Measurements from ENCODE around the gene LEP. TPM values are rescaled to one million over a fixed set of nuclear protein-coding genes. Genes with fewer than 3 reads are reported as not detected.

The LEP gene
- total and polyA plus RNA-seq, 9 of the 15 experiments (the other 6 are each of a cell fraction or from before 2014, with no cell fraction given) = not detected

DNA sequence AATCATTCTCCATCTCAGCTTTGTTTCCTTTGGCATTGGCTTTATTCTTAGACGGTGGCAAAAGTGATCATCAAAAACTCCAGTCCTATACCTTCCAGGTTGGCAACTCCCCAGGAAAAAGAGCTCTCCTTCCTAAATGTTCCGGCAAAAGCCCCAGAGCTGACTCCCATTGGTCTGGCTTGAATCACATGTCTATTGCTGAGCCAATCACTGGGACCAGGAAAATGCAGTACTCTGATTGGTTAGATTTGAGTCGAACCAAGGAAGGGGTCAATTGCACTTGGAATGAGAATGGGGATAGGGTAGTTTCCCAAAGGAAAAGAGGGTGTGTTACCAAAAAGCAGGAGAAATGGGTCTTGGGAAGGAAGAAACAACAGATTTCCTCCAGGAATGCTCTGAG lies 22.3 kb downstream of the LEP start (continued):
- TF ChIP-seq, protein P1, sequence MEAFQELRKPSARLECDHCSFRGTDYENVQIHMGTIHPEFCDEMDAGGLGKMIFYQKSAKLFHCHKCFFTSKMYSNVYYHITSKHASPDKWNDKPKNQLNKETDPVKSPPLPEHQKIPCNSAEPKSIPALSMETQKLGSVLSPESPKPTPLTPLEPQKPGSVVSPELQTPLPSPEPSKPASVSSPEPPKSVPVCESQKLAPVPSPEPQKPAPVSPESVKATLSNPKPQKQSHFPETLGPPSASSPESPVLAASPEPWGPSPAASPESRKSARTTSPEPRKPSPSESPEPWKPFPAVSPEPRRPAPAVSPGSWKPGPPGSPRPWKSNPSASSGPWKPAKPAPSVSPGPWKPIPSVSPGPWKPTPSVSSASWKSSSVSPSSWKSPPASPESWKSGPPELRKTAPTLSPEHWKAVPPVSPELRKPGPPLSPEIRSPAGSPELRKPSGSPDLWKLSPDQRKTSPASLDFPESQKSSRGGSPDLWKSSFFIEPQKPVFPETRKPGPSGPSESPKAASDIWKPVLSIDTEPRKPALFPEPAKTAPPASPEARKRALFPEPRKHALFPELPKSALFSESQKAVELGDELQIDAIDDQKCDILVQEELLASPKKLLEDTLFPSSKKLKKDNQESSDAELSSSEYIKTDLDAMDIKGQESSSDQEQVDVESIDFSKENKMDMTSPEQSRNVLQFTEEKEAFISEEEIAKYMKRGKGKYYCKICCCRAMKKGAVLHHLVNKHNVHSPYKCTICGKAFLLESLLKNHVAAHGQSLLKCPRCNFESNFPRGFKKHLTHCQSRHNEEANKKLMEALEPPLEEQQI (IDR thresholded peaks at IDR 0.05) = no peak
- TF ChIP-seq MEF2D (tag; conservative IDR thresholded peaks at IDR 0.05; ENCODE audit: low read depth) (no peak), DNMT1 (IDR thresholded peaks at IDR 0.05) (no peak), JUNB (CRISPR knock-in tag; conservative IDR thresholded peaks at IDR 0.05) (no peak), NFE2L1 (tag; IDR thresholded peaks at IDR 0.05; ENCODE audit: borderline replicate concordance, low read depth) (no peak), RBM25 (IDR thresholded peaks at IDR 0.05; ENCODE audit: low read depth, low read length, severe bottlenecking) (peak; percentile 90), RBM22 (IDR thresholded peaks at IDR 0.05; ENCODE audit: low read depth, low read length, poor library complexity, severe bottlenecking) (no peak), MYNN (IDR thresholded peaks at IDR 0.05) (no peak), MYNN (CRISPR knock-in tag; IDR thresholded peaks at IDR 0.05) (no peak), GATA2 (CRISPR knock-in tag; IDR thresholded peaks at IDR 0.05) (no peak), NR2C2 (CRISPR knock-in tag; IDR thresholded peaks at IDR 0.05) (no peak), NR2C2 (tag; IDR thresholded peaks at IDR 0.05) (peak; percentile 44), EZH2 (IDR thresholded peaks at IDR 0.05; ENCODE audit: borderline replicate concordance, low read depth, low read length) (no peak), MBD2 (IDR thresholded peaks at IDR 0.05; ENCODE audit: borderline replicate concordance, low read depth) (no peak), ZNF431 (CRISPR knock-in tag; IDR thresholded peaks at IDR 0.05) (no peak), PRPF4 (IDR thresholded peaks at IDR 0.05; ENCODE audit: insufficient read depth, low read depth, low read length, poor library complexity, severe bottlenecking) (no peak), NFIC (IDR thresholded peaks at IDR 0.05) (peak; percentile 33), FOS (IDR thresholded peaks at IDR 0.05; ENCODE audit: extremely low read depth, insufficient read length) (peak; percentile 82), HDAC1 (IDR thresholded peaks at IDR 0.05) (no peak), CSDE1 (IDR thresholded peaks at IDR 0.05) (no peak), RAD51 (IDR thresholded peaks at IDR 0.05; ENCODE audit: borderline replicate concordance, low read depth) (peak; percentile 87), SMAD4 (CRISPR knock-in tag; conservative IDR thresholded peaks at IDR 0.05) (no peak)
- TF ChIP-seq, protein P2, sequence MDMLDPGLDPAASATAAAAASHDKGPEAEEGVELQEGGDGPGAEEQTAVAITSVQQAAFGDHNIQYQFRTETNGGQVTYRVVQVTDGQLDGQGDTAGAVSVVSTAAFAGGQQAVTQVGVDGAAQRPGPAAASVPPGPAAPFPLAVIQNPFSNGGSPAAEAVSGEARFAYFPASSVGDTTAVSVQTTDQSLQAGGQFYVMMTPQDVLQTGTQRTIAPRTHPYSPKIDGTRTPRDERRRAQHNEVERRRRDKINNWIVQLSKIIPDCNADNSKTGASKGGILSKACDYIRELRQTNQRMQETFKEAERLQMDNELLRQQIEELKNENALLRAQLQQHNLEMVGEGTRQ (CRISPR knock-in tag; IDR thresholded peaks at IDR 0.05) = peak; percentile 92
